IPS DF 4.7 (cell line): ENCODE data around the gene ARSK.

Source experiments
- DNase-seq: peaks from one replicate; pipeline ENCODE4 v3.0.0-alpha.2; 2013; ENCODE audit warnings: low spot score; ENCODE audit errors: extremely low read depth

The ARSK gene

GRCh38 chr5:95564450-95564849 is 9.5 kb downstream of the ARSK start:
- no peak for DNase-seq

GRCh38 chr5:95565280-95565920 is 10.5 kb downstream of the ARSK start:
- DNase-seq, result no peak

GRCh38 chr5:95572016-95572415 is 17.1 kb downstream of the ARSK start:
- no peak for DNase-seq

GRCh38 chr5:95581576-95581975 is 26.7 kb downstream of the ARSK start:
- no peak for DNase-seq

- DNase-seq, result no peak
Measured at GRCh38 chr5:95583992-95584391, 29.1 kb downstream of the ARSK start.

GRCh38 chr5:95590880-95591279 is 36.0 kb downstream of the ARSK start:
- no peak for DNase-seq

- no peak for DNase-seq
Measured at GRCh38 chr5:95591490-95591901, 36.6 kb downstream of the ARSK start.

- DNase-seq, result no peak
Measured at GRCh38 chr5:95595289-95595931, 40.5 kb downstream of the ARSK start.

GRCh38 chr5:95599252-95599651 is 44.4 kb downstream of the ARSK start:
- DNase-seq, result no peak

- no peak for DNase-seq
Measured at GRCh38 chr5:95600557-95600956, 45.7 kb downstream of the ARSK start.

- no peak for DNase-seq
Measured at GRCh38 chr5:95605786-95606185, 50.9 kb downstream of the ARSK start.

GRCh38 chr5:95606419-95606818 is 51.5 kb downstream of the ARSK start:
- no peak for DNase-seq

GRCh38 chr5:95609711-95610110 is 54.8 kb downstream of the ARSK start:
- DNase-seq, result no peak

GRCh38 chr5:95610546-95610945 is 55.6 kb downstream of the ARSK start:
- no peak for DNase-seq

- DNase-seq, result no peak
Measured at GRCh38 chr5:95611396-95611795, 56.5 kb downstream of the ARSK start.

- no peak for DNase-seq
Measured at GRCh38 chr5:95613514-95613913, 58.6 kb downstream of the ARSK start.

- DNase-seq, result no peak
Measured at GRCh38 chr5:95615164-95615467, 60.2 kb downstream of the ARSK start.

GRCh38 chr5:95617057-95617456 is 62.2 kb downstream of the ARSK start:
- no peak for DNase-seq

GRCh38 chr5:95619096-95619495 is 64.2 kb downstream of the ARSK start:
- no peak for DNase-seq

- DNase-seq, result no peak
Measured at GRCh38 chr5:95619514-95620029, 64.7 kb downstream of the ARSK start.

- DNase-seq, result no peak
Measured at GRCh38 chr5:95620030-95620869, 65.3 kb downstream of the ARSK start, which contains the start of gene GPR150. Gene GPR150 (plus strand): TSS chr5:95620087. CDS start chr5:95620276, 189 bp downstream.
